HepG2 (cell line): ENCODE results near the gene HIF1AN. TPM values are rescaled to one million over a fixed set of nuclear protein-coding genes. Genes with fewer than 3 reads are reported as not detected.

Experiments
- BHLHE40 ChIP-seq: IDR thresholded peaks from 2 replicates; pipeline ENCODE4 v1.6.1; 2011; ENCODE audit warnings: low read length, improper control_type of control experiment
- CBFB ChIP-seq: sonication (generic); formaldehyde crosslinking; IDR thresholded peaks from 2 replicates; pipeline ENCODE4 v1.4.0; 2020; ENCODE audit warnings: missing genetic modification reagents
- EHMT2 ChIP-seq: fragments of 200-600 bp; sonication (generic); IDR thresholded peaks from 2 replicates; pipeline ENCODE4 v1.7.0; 2017; ENCODE audit warnings: antibody characterized with exemption, low read depth, low read length, borderline replicate concordance
- MAZ ChIP-seq, 2 experiments: sonication (generic) in 1 of 2; formaldehyde crosslinking in 1 of 2; IDR thresholded peaks; 2 replicates each; pipeline versions ENCODE4 v1.5.0 to v1.6.1; 2012 to 2020; ENCODE audit warnings: low read depth in 2 of 2, mild to moderate bottlenecking in 2 of 2, borderline replicate concordance in 1 of 2, improper control_type of control experiment in 1 of 2, low read length in 1 of 2, missing genetic modification reagents in 1 of 2, moderate library complexity in 1 of 2
- NCOA1 ChIP-seq: sonication (generic); formaldehyde crosslinking; IDR thresholded peaks from 2 replicates; pipeline ENCODE4 v1.9.0; 2021; ENCODE audit warnings: missing genetic modification reagents
- NFE2L1 ChIP-seq: sonication (generic); formaldehyde crosslinking; IDR thresholded peaks from 2 replicates; pipeline ENCODE4 v1.4.0; 2020; ENCODE audit warnings: missing genetic modification reagents, mild to moderate bottlenecking, borderline replicate concordance
- YEATS4 ChIP-seq: sonication (generic); formaldehyde crosslinking; IDR thresholded peaks from 2 replicates; pipeline ENCODE4 v1.4.0; 2020; ENCODE audit warnings: missing genetic modification reagents, borderline replicate concordance
- ZBTB7B ChIP-seq: sonication (generic); formaldehyde crosslinking; IDR thresholded peaks from 2 replicates; pipeline ENCODE4 v1.4.0; 2020; ENCODE audit warnings: missing genetic modification reagents
- ZIK1 ChIP-seq: sonication (generic); formaldehyde crosslinking; IDR thresholded peaks from 2 replicates; pipeline ENCODE4 v1.5.0; 2020; ENCODE audit warnings: mild to moderate bottlenecking, low read depth, missing genetic modification reagents, borderline replicate concordance
- ZNF12 ChIP-seq: sonication (generic); formaldehyde crosslinking; IDR thresholded peaks from 2 replicates; pipeline ENCODE4 v1.5.0; 2020; ENCODE audit warnings: missing genetic modification reagents
- ZNF337 ChIP-seq: sonication (generic); formaldehyde crosslinking; IDR thresholded peaks from 2 replicates; pipeline ENCODE4 v1.5.1; 2020; ENCODE audit warnings: missing genetic modification reagents, low read depth, mild to moderate bottlenecking, borderline replicate concordance
- ZNF572 ChIP-seq: sonication (generic); formaldehyde crosslinking; IDR thresholded peaks from 2 replicates; pipeline ENCODE4 v1.5.1; 2020; ENCODE audit warnings: mild to moderate bottlenecking, missing genetic modification reagents
- ZNF670 ChIP-seq: sonication (generic); formaldehyde crosslinking; IDR thresholded peaks from 2 replicates; pipeline ENCODE4 v1.8.0; 2022; ENCODE audit warnings: mild to moderate bottlenecking, missing genetic modification reagents, borderline replicate concordance
- ZNF704 ChIP-seq: sonication (generic); formaldehyde crosslinking; IDR thresholded peaks from 2 replicates; pipeline ENCODE4 v1.8.1; 2023; ENCODE audit warnings: mild to moderate bottlenecking, inconsistent platforms, moderate library complexity, missing genetic modification reagents, borderline replicate concordance
- ZSCAN21 ChIP-seq: sonication (generic); formaldehyde crosslinking; IDR thresholded peaks from 2 replicates; pipeline ENCODE4 v1.8.0; 2022; ENCODE audit warnings: mild to moderate bottlenecking, missing genetic modification reagents, moderate library complexity, borderline replicate concordance
- polyA plus RNA-seq, 8 experiments: library from polyadenylated mRNA; depleted of rRNA in 3 of 8; stranded (reverse) in 7 of 8; unstranded in 1 of 8; fragments of >200 nt; fragmentation: Illumina TruSeq in 4 of 8; extraction: Trizol in 4 of 8; gene quantifications; 2 replicates each; pipeline versions ENCODE4 v1.2.1 to v1.2.3, GENCODE V29; 2011 to 2016; ENCODE audit warnings: low read depth in 4 of 8, missing spikeins in 1 of 8, mixed read lengths in 1 of 8; ENCODE audit not compliant: insufficient read depth in 1 of 8
- total RNA-seq, 5 experiments: library from RNA; depleted of rRNA; stranded (reverse); fragments of >200 nt; fragmentation: Illumina TruSeq; extraction: Trizol; gene quantifications; 2 replicates each; pipeline ENCODE4 v1.2.3, GENCODE V29; 2016; ENCODE audit warnings: low read depth in 1 of 5
- TF ChIP-seq, protein P1 (sequence below): sonication (generic); formaldehyde crosslinking; IDR thresholded peaks from 2 replicates; pipeline ENCODE4 v1.5.1; 2020; ENCODE audit warnings: missing genetic modification reagents, mild to moderate bottlenecking, borderline replicate concordance
- TF ChIP-seq, protein P2 (sequence below): sonication (generic); formaldehyde crosslinking; IDR thresholded peaks from 2 replicates; pipeline ENCODE4 v1.4.0; 2020; ENCODE audit warnings: missing genetic modification reagents, mild to moderate bottlenecking, borderline replicate concordance
- TF ChIP-seq, protein P3 (sequence below): sonication (generic); formaldehyde crosslinking; conservative IDR thresholded peaks from 2 replicates; pipeline ENCODE4 v1.4.0; 2020; ENCODE audit warnings: missing genetic modification reagents

The HIF1AN gene
- total and polyA plus RNA-seq, 2 of the 13 experiments (the other 11 are each of a cell fraction or from before 2014, with no cell fraction given), result 8.6 to 10.7 TPM

DNA sequence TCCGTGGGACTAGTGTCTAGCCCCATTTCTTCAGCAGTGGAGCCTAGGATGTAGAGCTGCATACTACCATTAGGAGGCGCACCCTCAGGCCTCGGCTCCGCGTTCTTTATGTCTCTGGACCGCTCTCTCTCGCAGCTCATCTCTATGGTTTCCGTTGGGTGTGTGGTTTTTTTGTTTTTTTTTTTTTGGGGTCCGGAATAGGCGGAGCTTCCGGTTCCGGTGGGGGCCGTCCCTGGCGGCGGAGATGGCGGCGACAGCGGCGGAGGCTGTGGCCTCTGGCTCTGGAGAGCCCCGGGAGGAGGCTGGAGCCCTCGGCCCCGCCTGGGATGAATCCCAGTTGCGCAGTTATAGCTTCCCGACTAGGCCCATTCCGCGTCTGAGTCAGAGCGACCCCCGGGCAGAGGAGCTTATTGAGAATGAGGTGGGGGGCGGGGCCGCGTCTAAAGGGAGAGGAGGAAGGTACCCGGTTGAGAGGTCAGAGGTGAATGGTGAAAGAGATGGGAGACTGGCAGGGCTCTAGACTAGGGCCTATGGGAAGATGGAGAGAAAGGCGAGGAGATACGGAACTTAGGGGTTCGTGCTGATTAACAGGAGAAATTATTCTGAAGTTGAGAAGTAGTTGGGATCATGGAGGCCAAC is at the start of gene HIF1AN (continued):
- TF ChIP-seq MAZ (IDR thresholded peaks at IDR 0.05; ENCODE audit: borderline replicate concordance, low read depth, low read length) (peak; percentile 86), MAZ (CRISPR knock-in tag; IDR thresholded peaks at IDR 0.05; ENCODE audit: low read depth) (peak; percentile 68; the same call in 1 of the 2 replicates), ZIK1 (CRISPR knock-in tag) (no peak), YEATS4 (CRISPR knock-in tag) (peak; percentile 73; the same call in 1 of the 2 replicates), BHLHE40 (no peak), ZNF704 (CRISPR knock-in tag) (no peak), NCOA1 (CRISPR knock-in tag) (peak; percentile 81; the same call in 1 of the 2 replicates), ZBTB7B (CRISPR knock-in tag) (0 out of 2 replicates have a peak, but pooled peaks have one; percentile 33), CBFB (CRISPR knock-in tag) (peak; percentile 47; the same call in 1 of the 2 replicates), ZNF670 (CRISPR knock-in tag) (peak; percentile 66; the same call in 1 of the 2 replicates), ZNF572 (no peak), ZNF12 (peak; percentile 31; the same call in 1 of the 2 replicates), EHMT2 (0 out of 2 replicates have a peak, but pooled peaks have one; percentile 28), NFE2L1 (CRISPR knock-in tag) (no peak), ZSCAN21 (CRISPR knock-in tag) (no peak), ZNF337 (CRISPR knock-in tag) (no peak)
- TF ChIP-seq, protein P1, sequence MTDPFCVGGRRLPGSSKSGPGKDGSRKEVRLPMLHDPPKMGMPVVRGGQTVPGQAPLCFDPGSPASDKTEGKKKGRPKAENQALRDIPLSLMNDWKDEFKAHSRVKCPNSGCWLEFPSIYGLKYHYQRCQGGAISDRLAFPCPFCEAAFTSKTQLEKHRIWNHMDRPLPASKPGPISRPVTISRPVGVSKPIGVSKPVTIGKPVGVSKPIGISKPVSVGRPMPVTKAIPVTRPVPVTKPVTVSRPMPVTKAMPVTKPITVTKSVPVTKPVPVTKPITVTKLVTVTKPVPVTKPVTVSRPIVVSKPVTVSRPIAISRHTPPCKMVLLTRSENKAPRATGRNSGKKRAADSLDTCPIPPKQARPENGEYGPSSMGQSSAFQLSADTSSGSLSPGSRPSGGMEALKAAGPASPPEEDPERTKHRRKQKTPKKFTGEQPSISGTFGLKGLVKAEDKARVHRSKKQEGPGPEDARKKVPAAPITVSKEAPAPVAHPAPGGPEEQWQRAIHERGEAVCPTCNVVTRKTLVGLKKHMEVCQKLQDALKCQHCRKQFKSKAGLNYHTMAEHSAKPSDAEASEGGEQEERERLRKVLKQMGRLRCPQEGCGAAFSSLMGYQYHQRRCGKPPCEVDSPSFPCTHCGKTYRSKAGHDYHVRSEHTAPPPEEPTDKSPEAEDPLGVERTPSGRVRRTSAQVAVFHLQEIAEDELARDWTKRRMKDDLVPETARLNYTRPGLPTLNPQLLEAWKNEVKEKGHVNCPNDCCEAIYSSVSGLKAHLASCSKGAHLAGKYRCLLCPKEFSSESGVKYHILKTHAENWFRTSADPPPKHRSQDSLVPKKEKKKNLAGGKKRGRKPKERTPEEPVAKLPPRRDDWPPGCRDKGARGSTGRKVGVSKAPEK (CRISPR knock-in tag), result no peak
- TF ChIP-seq, protein P2, sequence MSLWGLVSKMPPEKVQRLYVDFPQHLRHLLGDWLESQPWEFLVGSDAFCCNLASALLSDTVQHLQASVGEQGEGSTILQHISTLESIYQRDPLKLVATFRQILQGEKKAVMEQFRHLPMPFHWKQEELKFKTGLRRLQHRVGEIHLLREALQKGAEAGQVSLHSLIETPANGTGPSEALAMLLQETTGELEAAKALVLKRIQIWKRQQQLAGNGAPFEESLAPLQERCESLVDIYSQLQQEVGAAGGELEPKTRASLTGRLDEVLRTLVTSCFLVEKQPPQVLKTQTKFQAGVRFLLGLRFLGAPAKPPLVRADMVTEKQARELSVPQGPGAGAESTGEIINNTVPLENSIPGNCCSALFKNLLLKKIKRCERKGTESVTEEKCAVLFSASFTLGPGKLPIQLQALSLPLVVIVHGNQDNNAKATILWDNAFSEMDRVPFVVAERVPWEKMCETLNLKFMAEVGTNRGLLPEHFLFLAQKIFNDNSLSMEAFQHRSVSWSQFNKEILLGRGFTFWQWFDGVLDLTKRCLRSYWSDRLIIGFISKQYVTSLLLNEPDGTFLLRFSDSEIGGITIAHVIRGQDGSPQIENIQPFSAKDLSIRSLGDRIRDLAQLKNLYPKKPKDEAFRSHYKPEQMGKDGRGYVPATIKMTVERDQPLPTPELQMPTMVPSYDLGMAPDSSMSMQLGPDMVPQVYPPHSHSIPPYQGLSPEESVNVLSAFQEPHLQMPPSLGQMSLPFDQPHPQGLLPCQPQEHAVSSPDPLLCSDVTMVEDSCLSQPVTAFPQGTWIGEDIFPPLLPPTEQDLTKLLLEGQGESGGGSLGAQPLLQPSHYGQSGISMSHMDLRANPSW, result no peak
- TF ChIP-seq, protein P3, sequence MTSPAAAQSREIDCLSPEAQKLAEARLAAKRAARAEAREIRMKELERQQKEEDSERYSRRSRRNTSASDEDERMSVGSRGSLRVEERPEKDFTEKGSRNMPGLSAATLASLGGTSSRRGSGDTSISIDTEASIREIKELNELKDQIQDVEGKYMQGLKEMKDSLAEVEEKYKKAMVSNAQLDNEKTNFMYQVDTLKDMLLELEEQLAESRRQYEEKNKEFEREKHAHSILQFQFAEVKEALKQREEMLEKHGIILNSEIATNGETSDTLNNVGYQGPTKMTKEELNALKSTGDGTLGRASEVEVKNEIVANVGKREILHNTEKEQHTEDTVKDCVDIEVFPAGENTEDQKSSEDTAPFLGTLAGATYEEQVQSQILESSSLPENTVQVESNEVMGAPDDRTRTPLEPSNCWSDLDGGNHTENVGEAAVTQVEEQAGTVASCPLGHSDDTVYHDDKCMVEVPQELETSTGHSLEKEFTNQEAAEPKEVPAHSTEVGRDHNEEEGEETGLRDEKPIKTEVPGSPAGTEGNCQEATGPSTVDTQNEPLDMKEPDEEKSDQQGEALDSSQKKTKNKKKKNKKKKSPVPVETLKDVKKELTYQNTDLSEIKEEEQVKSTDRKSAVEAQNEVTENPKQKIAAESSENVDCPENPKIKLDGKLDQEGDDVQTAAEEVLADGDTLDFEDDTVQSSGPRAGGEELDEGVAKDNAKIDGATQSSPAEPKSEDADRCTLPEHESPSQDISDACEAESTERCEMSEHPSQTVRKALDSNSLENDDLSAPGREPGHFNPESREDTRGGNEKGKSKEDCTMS (CRISPR knock-in tag), result no peak
